ENCODE measurements around the gene RHCE.
"Not testable (repeated sequence)": the region's sequence is repeated elsewhere in the genome, so short reads cannot be mapped to it uniquely, and the experiment has no call there.

DNA sequence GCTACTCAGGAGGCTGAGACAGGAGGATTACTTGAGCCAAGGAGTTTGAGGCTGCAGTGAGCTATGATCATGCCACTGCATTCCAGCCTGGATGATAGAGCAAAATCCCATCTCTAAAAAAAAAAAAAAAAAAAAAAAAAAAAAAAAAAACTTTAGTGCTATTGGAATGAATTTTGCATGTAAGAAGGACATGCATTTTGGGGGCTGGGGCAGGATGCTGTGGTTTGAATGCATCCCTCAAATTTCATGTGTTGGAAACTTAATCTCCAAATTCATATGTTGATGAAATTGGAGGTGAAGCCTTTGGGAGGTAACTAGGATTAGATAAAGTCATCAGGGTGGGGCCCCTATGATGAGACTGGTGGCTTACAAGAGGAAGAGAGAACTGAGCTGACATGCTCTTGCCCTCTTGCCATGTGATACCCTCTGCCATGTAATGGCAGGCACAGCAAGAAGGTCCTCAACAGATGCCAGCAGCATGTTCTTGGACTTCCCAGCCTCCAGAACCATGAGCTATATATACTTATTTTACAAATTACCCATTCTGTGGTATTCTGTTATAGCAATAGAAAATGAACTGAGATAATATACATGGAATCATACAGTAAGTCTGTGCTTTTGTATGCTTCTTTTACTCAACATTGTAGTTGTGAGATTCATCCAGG, 107.7 kb downstream of the RHCE start:
- TF ChIP-seq ZNF274 (IDR thresholded peaks at IDR 0.05; ENCODE audit: low read depth, low read length); YY1 (IDR thresholded peaks at IDR 0.05; ENCODE audit: insufficient read depth, insufficient read length); SUZ12 (IDR thresholded peaks at IDR 0.05; ENCODE audit: extremely low read depth, insufficient read depth, insufficient read length): not testable (repeated sequence)
